ENCODE results near the gene MTERF2.
"Not testable (repeated sequence)": the region's sequence is repeated elsewhere in the genome, so short reads cannot be mapped to it uniquely, and the experiment has no call there.

The MTERF2 gene, protein sequence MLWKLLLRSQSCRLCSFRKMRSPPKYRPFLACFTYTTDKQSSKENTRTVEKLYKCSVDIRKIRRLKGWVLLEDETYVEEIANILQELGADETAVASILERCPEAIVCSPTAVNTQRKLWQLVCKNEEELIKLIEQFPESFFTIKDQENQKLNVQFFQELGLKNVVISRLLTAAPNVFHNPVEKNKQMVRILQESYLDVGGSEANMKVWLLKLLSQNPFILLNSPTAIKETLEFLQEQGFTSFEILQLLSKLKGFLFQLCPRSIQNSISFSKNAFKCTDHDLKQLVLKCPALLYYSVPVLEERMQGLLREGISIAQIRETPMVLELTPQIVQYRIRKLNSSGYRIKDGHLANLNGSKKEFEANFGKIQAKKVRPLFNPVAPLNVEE

DNA sequence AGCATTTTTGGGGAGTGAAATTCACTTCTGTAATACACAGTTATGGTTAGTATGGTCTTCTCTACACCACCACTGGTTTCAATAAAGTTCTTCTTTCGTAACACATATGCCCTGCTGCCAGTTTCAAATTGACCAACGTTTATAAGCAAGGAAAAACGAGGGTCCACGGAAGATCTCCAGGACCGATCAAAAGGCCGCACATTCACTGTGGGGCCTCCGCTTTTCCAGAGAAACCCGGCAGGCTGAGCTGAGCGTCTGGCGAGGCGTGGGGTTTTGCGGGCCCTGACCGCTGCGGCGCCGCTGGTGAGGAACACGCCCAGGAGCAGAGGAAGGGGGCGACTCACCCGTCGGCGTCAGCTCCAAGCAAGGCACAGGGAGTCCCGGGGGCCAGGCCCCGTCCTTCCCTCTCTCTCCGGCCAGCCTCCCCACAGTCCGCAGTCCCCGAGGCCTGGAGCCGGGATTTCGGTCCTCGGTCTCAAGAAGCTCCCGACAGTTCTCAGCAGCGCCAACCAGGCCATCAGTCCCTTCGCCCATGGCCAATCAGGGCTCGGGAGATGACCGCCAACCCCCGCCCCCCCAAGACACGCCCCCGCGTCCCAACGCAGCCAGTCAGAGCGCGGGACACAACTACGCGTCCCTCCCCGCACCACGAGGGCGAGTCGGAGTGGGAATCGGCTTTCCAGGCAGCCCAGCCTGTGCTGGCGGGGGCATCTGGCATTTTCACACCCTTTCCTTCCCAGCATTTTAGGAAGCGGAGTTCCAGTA, at the start of gene MTERF2:
Gene MTERF2 (minus strand): TSS at position 522 of the 765 bp plus-strand sequence. CDS start 8,432 bp downstream, outside the sequence.
- DNase-seq (ENCODE audit: low read depth in 2 of 2) = peak; percentile 85 to 87

- DNase-seq (ENCODE audit: low read depth in 2 of 2) = no peak
Observed at GRCh38 chr12:107035733-107036132, 48.8 kb upstream of the MTERF2 start.

- no peak for DNase-seq (ENCODE audit: low read depth in 2 of 2)
Observed at GRCh38 chr12:107033758-107034739, 47.1 kb upstream of the MTERF2 start.

GRCh38 chr12:107032266-107032665, 45.3 kb upstream of the MTERF2 start:
- no peak for DNase-seq (ENCODE audit: low read depth in 2 of 2)

DNA sequence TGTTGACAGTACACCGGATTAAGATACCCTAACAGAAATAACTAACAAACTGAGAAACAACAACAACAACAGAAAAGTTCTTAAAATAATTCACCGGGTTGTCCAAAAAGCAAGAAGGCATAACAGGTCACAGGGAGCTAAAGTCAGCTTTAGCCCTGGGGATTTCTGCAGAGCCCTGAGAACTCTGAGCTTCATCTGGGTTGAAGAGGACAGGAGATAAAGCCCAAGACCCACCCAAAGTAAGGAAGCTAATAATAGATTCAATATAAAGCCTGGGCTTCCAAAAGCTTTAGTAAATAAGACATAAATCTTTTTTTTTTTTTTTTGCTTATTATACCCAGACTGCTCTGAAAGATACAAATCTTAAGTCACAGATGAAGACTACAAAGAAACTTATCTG, 44.1 kb upstream of the MTERF2 start:
- no peak for DNase-seq (ENCODE audit: low read depth in 2 of 2)

DNA sequence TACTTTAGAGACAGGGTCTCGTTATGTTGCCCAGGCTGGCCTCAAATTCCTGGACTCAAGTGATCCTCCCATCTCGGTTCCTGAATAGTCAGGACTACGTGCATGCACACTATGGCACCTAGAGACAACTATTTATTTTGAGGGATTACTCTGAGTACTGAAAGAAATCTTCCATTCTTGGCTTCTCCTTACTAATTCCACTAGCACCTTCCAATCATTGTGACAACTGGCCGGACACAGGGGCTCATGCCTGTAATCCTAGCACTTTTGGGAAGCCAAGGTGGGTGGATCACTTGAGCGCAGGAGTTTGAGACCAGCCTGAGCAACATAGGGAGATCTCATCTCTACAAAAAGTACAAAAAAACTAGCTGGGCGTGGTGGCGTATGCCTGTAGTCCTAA, 42.1 kb upstream of the MTERF2 start:
- no peak for DNase-seq (ENCODE audit: low read depth in 2 of 2)

GRCh38 chr12:107027636-107028053, 40.7 kb upstream of the MTERF2 start:
- DNase-seq (ENCODE audit: low read depth in 2 of 2) = peak; percentile 81

DNA sequence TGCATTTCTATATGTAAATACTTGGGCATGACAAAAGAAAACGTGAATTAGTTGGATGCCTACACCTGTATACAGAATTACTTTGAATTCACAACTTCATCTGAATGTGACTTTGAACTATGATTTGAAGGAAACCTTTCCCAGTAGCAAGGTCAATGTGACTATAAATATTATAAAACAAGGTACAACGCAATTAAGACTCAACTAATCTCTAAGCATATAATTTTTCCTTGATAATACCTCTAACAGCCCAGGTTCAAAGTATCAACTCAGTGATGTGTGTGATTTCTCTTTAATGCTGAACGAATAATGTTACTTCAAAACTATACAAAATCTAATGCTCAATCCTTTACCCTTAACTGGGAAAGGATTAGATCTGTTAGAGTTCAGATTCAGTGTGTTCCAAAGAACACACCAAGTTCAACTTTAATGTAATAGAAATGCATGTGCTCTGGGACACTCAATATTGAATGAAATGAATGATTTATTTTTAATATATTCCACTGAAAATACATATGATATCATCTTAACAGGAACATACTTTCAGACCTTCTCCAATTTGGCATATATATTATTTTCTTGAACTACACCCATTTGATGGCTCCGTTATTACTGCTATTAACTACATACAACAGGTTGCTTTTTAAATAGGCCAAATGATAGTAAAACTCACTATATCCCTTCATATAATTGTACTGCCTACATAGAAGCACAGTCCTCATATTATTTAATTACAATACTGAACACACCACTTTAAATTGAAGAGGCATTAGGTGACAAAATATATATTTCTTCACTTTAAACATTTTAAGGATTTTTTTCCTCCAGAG, 40.1 kb upstream of the MTERF2 start:
- DNase-seq (ENCODE audit: low read depth in 2 of 2) = no peak

DNA sequence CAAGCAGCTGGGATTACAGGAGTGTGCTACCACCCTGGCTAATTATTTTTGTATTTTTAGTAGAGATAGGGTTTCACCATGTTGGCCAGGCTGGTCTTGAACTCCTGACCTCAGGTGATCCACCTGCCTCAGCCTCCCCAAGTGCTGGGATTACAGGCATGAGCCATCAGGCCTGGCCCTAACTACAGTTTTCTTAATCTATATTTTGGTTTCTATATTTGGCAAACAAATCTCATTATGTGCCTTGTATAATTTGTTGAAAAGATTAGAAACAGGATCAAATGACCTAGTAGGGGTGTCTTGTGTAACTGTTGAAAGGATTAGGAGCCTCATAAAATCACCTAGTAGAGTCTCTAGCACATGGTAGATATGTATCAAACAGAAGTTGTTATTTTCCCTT, 39.4 kb upstream of the MTERF2 start:
- DNase-seq (ENCODE audit: low read depth in 2 of 2) = not testable (repeated sequence)

DNA sequence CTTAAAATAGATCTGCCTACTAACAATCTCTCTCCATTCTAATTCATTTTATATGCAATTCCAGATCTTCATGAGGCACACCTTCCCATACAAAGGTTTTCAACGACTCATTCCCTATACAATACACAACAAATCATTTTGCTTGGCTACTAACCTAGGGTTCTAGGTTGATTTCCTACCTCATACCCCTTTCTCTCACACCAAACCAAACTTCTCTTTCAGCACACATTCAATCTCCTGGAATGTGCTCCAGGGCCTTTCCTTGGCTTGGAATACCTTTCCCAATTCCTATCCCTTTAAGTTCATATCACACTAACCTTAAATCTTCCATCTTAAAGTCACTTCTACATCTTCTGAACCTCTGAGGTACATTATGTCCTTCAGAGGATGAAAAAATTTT, 38.7 kb upstream of the MTERF2 start:
- DNase-seq (ENCODE audit: low read depth in 2 of 2) = no peak

DNA sequence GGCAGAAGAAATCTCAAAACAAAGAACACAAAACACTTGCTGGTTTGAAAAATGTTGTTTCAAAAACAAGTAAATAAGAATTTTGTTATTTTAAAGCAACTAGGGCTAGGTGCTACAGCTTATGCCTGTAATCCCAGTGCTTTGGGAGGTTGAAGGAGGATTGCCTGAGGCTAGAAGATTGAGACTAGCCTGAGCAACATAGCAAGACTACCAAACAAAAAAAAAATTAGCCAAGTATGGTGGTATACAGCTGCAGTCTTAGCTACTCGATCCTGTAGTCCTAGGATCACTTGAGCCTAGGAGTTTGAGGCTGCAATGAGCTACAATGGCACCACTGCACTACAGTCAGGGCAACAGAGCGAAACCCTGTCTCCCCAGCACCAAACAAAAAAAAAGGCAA, 32.6 kb upstream of the MTERF2 start:
- DNase-seq (ENCODE audit: low read depth in 2 of 2) = no peak

- no peak for DNase-seq (ENCODE audit: low read depth in 2 of 2)
Observed at GRCh38 chr12:107017042-107017441, 30.1 kb upstream of the MTERF2 start.

- no peak for DNase-seq (ENCODE audit: low read depth in 2 of 2)
Observed at GRCh38 chr12:107014055-107014454, 27.1 kb upstream of the MTERF2 start.

GRCh38 chr12:107012736-107013425, 25.9 kb upstream of the MTERF2 start:
- DNase-seq (ENCODE audit: low read depth in 2 of 2) = no peak

GRCh38 chr12:107011519-107011918, 24.6 kb upstream of the MTERF2 start:
- DNase-seq (ENCODE audit: low read depth in 2 of 2) = no peak

DNA sequence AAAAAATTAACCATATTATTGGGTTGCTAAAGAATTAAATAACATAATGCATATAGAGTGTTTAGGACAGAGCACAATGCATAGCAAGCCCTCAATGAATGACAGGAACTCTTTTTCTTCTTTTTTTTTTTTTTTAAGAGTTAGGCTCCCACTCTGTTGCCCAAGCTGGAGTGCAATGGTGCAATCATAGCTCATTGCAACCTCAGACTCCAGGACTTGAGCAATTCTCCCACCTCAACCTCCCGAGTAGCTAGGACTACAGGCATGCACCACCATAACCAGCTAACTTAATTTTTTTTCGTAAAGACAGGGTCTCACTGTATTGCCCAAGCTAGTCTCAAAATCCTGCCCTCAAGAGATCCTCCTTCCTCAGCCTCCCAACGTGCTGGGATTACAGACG, 20.5 kb upstream of the MTERF2 start:
- no peak for DNase-seq (ENCODE audit: low read depth in 2 of 2)

DNA sequence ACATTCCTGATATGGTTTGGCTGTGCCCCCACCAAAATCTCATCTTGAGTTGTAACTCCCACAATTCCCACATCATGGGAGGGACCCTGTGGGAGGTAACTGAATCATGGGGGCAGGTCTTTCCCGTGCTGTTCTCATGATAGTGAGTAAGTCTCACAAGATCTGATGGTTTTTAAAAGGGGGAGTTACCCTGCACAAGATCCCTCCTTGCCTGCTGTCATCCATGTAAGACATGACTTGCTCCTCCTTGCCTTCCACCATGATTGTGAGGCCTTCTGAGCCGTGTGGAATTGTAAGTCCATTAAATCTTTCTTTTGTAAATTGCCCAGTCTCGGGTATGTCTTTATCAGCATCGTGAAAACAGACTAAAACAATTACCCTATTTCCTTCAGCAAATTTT, 15.7 kb upstream of the MTERF2 start:
- not testable (repeated sequence) for DNase-seq (ENCODE audit: low read depth in 2 of 2)

GRCh38 chr12:106999446-106999845, 12.5 kb upstream of the MTERF2 start:
- no peak for DNase-seq (ENCODE audit: low read depth in 2 of 2)

DNA sequence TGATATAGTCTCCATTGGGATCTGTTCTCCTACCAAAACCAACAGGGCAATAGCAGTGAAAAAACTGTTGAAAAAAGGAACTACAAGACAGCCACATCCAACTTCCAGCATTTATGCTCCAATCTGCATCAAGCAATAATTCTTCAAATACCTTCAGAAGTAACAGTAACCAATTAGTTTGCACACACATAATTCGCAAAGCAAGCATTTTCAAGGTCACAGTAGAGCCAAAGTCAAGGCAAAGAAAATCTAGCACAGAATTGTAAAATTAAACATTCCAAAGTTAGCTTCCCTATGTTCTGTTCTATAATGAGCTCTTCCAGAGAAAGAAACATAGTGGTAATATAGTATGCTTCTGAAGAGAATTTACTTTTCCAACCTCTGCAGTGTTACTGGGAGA, 11.0 kb upstream of the MTERF2 start:
- DNase-seq (ENCODE audit: low read depth in 2 of 2) = no peak

- not testable (repeated sequence) for DNase-seq (ENCODE audit: low read depth in 2 of 2)
Observed at GRCh38 chr12:106996102-106996501, 9.2 kb upstream of the MTERF2 start.

Data from fibroblast of skin of left quadriceps (primary cell).